Measurements from ENCODE around the gene ADNP.

Gene ADNP

GRCh38 chr20:50930139-50930975, 880 bp downstream of the ADNP start:
- peaks cover 40% of the 10 kb centered on the region for H3K4me1 Mint-ChIP-seq
- no peak for TF ChIP-seq CTCF (IDR thresholded peaks at IDR 0.05; ENCODE audit: unreplicated experiment in 3 of 3)
- peaks cover 61% of the 10 kb centered on the region for H3K36me3 Mint-ChIP-seq (ENCODE audit: low read depth)
- H3K9me3 Mint-ChIP-seq = no peaks in the 10 kb centered on the region
- H3K27ac Mint-ChIP-seq = peak overlapping the region; percentile 100
- H3K4me3 Mint-ChIP-seq = peak overlapping the region; percentile 91 to 93 (median 93)
- H3K27me3 Mint-ChIP-seq (ENCODE audit: low read depth) = no peaks in the 10 kb centered on the region

- TF ChIP-seq CTCF (IDR thresholded peaks at IDR 0.05; ENCODE audit: unreplicated experiment in 3 of 3) = peak; percentile 92 to 99 (median 93)
- Mint-ChIP-seq H3K27me3 (ENCODE audit: low read depth) (no peaks in the 10 kb centered on the region), H3K27ac (peak overlapping the region; percentile 99 to 100 (median 100)), H3K4me3 (peak overlapping the region; percentile 91 to 93 (median 93)), H3K9me3 (no peaks in the 10 kb centered on the region), H3K4me1 (peaks cover 47% of the 10 kb centered on the region), H3K36me3 (ENCODE audit: low read depth) (peaks cover 61% of the 10 kb centered on the region)
Measured at GRCh38 chr20:50929299-50930138, 1.7 kb downstream of the ADNP start.

DNA sequence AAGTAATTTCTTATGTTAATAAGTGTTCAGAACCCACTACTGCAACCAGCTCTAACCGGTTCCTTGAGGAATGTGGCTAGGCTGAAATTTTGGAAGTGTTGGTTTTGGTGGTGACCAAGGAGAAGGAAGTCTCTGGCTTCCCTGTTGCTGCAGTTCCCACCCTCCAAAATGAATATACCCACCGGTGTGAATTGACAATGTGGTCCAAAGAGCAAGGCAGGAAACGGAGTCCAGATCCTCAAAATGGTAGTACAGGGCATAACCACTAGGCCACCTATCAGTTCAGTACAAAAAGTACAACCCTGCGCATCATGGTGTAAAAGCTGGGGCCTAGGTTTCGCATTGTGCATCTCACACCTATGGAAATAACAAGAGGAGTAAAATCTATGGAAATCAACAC, 2.8 kb downstream of the ADNP start:
- Mint-ChIP-seq H3K9me3 (no peaks in the 10 kb centered on the region), H3K36me3 (ENCODE audit: low read depth) (peaks cover 61% of the 10 kb centered on the region), H3K4me3 (peak overlapping the region; percentile 91 to 93 (median 93)), H3K27ac (peak overlapping the region; percentile 99 to 100 (median 100)), H3K4me1 (peaks cover 53% of the 10 kb centered on the region), H3K27me3 (ENCODE audit: low read depth) (no peaks in the 10 kb centered on the region)
- no peak for TF ChIP-seq CTCF (IDR thresholded peaks at IDR 0.05; ENCODE audit: unreplicated experiment in 3 of 3)

- Mint-ChIP-seq H3K36me3 (ENCODE audit: low read depth) (peaks cover 62% of the 10 kb centered on the region), H3K4me3 (peak overlapping the region in 1 of 3 experiments; percentile 29), H3K27ac (no peak overlapping the region), H3K27me3 (ENCODE audit: low read depth) (no peaks in the 10 kb centered on the region), H3K4me1 (peaks cover 65% of the 10 kb centered on the region), H3K9me3 (no peaks in the 10 kb centered on the region)
- TF ChIP-seq CTCF (IDR thresholded peaks at IDR 0.05; ENCODE audit: unreplicated experiment in 3 of 3) = no peak
Measured at GRCh38 chr20:50926530-50926929, 4.7 kb downstream of the ADNP start.

DNA sequence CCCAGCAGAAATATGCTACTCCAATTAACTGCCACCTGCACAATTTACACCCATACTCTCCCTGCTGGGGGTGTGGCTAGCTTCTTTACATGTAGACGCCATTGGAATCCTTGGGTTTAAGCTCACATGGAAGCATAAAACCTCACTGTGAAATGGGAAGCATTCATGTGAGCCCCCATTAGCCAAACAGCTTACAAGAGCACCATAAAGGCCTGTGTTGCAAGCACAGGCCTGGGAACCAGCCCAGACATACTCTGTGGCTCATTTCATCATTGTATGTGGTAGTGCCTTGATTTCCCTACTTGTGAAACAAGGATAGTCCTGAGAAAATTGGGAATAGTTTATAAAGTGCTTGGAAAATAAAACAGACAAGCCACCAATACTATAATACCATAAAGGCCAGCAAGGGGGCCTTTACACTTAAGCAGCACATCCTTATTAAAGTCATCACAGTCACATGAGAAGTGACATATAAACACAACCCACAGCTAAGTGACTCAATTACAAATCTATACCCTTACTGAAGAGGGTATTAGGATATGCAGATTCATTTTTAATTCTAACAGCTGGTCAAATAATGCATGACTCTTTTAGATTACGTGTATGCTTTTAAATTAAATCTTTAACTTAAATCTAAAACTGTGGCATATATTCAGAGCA, 6.8 kb downstream of the ADNP start:
- peaks cover 61% of the 10 kb centered on the region for H3K36me3 Mint-ChIP-seq (ENCODE audit: low read depth)
- no peak overlapping the region for H3K4me3 Mint-ChIP-seq
- peak overlapping the region in 1 of 3 experiments; percentile 62 for H3K27ac Mint-ChIP-seq
- H3K9me3 Mint-ChIP-seq = no peaks in the 10 kb centered on the region
- TF ChIP-seq CTCF (IDR thresholded peaks at IDR 0.05; ENCODE audit: unreplicated experiment in 3 of 3) = no peak
- H3K4me1 Mint-ChIP-seq = peaks cover 72% of the 10 kb centered on the region
- H3K27me3 Mint-ChIP-seq (ENCODE audit: low read depth) = no peaks in the 10 kb centered on the region
